ENCODE results near the gene PDE3A.

DNA sequence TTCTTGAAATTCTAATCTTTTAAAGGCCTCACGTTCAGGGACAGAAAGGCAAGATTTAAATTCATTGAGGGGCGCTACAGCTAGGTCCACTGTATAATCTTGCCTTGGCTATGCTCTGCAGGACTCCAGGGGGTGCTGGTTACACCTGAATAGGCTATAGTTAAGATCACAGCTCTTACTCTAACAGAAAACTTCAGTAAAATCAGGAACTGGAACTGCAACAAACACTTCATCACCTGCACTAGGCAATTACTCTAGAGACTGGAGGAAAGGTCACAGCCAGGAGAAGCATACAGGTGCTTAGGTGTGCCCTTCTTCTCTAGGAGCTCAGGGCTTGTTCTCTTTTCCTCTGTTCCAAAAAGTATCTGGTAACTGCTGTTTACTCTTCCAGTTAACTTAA lies 347.7 kb downstream of the PDE3A start:
- no peak for TF ChIP-seq POLR2AphosphoS5 (IDR thresholded peaks at IDR 0.05)
- TF ChIP-seq, protein P1, sequence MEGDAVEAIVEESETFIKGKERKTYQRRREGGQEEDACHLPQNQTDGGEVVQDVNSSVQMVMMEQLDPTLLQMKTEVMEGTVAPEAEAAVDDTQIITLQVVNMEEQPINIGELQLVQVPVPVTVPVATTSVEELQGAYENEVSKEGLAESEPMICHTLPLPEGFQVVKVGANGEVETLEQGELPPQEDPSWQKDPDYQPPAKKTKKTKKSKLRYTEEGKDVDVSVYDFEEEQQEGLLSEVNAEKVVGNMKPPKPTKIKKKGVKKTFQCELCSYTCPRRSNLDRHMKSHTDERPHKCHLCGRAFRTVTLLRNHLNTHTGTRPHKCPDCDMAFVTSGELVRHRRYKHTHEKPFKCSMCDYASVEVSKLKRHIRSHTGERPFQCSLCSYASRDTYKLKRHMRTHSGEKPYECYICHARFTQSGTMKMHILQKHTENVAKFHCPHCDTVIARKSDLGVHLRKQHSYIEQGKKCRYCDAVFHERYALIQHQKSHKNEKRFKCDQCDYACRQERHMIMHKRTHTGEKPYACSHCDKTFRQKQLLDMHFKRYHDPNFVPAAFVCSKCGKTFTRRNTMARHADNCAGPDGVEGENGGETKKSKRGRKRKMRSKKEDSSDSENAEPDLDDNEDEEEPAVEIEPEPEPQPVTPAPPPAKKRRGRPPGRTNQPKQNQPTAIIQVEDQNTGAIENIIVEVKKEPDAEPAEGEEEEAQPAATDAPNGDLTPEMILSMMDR (IDR thresholded peaks at IDR 0.05), result peak in 4 of 5 experiments; percentile 26 to 59 (median 26)
- TF ChIP-seq POLR2A (IDR thresholded peaks at IDR 0.05), result no peak

All from transverse colon (tissue), 4 donors.